GM23248 (cell line): Measurements from ENCODE around the gene TTC3. TPM values are rescaled to one million over a fixed set of nuclear protein-coding genes. Genes with fewer than 3 reads are reported as not detected.

Source experiments
- DNase-seq: peaks from one replicate; pipeline ENCODE4 v3.0.0-alpha.2; 2015
- H2AFZ ChIP-seq: fragments of 200-600 bp; sonication (generic); 2 replicates; pipeline ENCODE4 v1.6.1; 2016; ENCODE audit warnings: antibody characterized with exemption
- H3F3A ChIP-seq: fragments of 200-600 bp; sonication (generic); 2 replicates; pipeline ENCODE4 v1.6.1; 2016; ENCODE audit warnings: mild to moderate bottlenecking, antibody characterized with exemption, mixed run types; ENCODE audit not compliant: insufficient read depth
- H3K27ac ChIP-seq: fragments of 200-600 bp; sonication (generic); 2 replicates; pipeline ENCODE4 v1.5.1; 2016; ENCODE audit warnings: mild to moderate bottlenecking
- H3K27me3 ChIP-seq: fragments of 200-600 bp; sonication (generic); replicated peaks from 2 replicates; pipeline ENCODE4 v1.6.1; 2016; ENCODE audit warnings: mild to moderate bottlenecking; ENCODE audit not compliant: insufficient read depth
- H3K36me3 ChIP-seq: fragments of 200-600 bp; sonication (generic); 2 replicates; pipeline ENCODE4 v1.6.1; 2016; ENCODE audit warnings: low read depth, mild to moderate bottlenecking
- H3K4me1 ChIP-seq: fragments of 200-600 bp; sonication (generic); 2 replicates; pipeline ENCODE4 v1.6.1; 2016; ENCODE audit warnings: mild to moderate bottlenecking; ENCODE audit not compliant: insufficient read depth
- H3K4me2 ChIP-seq: fragments of 200-600 bp; sonication (generic); one replicate; pipeline ENCODE4 v1.6.1; 2016; ENCODE audit warnings: mild to moderate bottlenecking; ENCODE audit not compliant: unreplicated experiment
- H3K4me3 ChIP-seq: fragments of 200-600 bp; sonication (generic); 2 replicates; pipeline ENCODE4 v1.5.1; 2016; ENCODE audit warnings: mild to moderate bottlenecking
- H3K79me2 ChIP-seq: fragments of 200-600 bp; sonication (generic); 2 replicates; pipeline ENCODE4 v1.6.1; 2016; ENCODE audit warnings: mild to moderate bottlenecking; ENCODE audit not compliant: insufficient read depth
- H3K9ac ChIP-seq: fragments of 200-600 bp; sonication (generic); 2 replicates; pipeline ENCODE4 v1.6.1; 2016; ENCODE audit warnings: mild to moderate bottlenecking
- H3K9me2 ChIP-seq: fragments of 200-600 bp; sonication (generic); 2 replicates; pipeline ENCODE4 v1.6.1; 2016; ENCODE audit warnings: mixed run types, mild to moderate bottlenecking, moderate library complexity; ENCODE audit not compliant: insufficient read depth
- H3K9me3 ChIP-seq: fragments of 200-600 bp; sonication (generic); one replicate; pipeline ENCODE4 v1.6.1; 2017; ENCODE audit warnings: low read depth
- H4K20me1 ChIP-seq: fragments of 200-600 bp; sonication (generic); 2 replicates; pipeline ENCODE4 v1.6.0; 2016; ENCODE audit not compliant: insufficient read depth
- EZH2 ChIP-seq: fragments of 200-600 bp; sonication (generic); IDR thresholded peaks from 2 replicates; pipeline ENCODE4 v1.6.1; 2018; ENCODE audit warnings: antibody characterized with exemption, mild to moderate bottlenecking; ENCODE audit not compliant: insufficient read depth, poor library complexity, severe bottlenecking
- EZH2phosphoT487 ChIP-seq: fragments of 200-600 bp; sonication (generic); IDR thresholded peaks from 2 replicates; pipeline ENCODE4 v1.6.1; 2018; ENCODE audit warnings: antibody characterized with exemption, moderate library complexity, mild to moderate bottlenecking, low read depth; ENCODE audit not compliant: insufficient read depth
- WGBS, 2 experiments: methylation state at CpG; one replicate each; pipeline ENCODE4 v1.1.6; 2015 to 2017; ENCODE audit warnings: low lambda C conversion rate in 2 of 2, low coverage in 1 of 2; ENCODE audit errors: missing lambda C conversion rate in 2 of 2; 5-methylcytosine and 5-hydroxymethylcytosine counted together
- in situ Hi-C: fragments of 300-500 bp; cut with MboI; formaldehyde crosslinking; loops from 2 replicates; pipeline ENCODE4 v1.15.0; 2020
- polyA plus RNA-seq: library from polyadenylated mRNA; unstranded; fragments of >200 nt; fragmentation: Nextera tagmentation; extraction: Ambion mirVana; gene quantifications from 2 replicates; pipeline ENCODE4 v1.2.1, GENCODE V29; 2016
- total RNA-seq: library from RNA; depleted of rRNA; stranded (reverse); fragments of >200 nt; shearing (Covaris generic); gene quantifications from 2 replicates; pipeline ENCODE4 v1.2.3, GENCODE V29; 2014

TTC3 gene
- total and polyA plus RNA-seq, 2 experiments from 2014 or later, result 204 to 216 TPM

GRCh38 chr21:37145635-37146111 lies 72.6 kb downstream of the TTC3 start:
- H3K4me2 ChIP-seq, result no peak overlapping the region
- DNase-seq, result peak; percentile 38
- H2AFZ ChIP-seq, result no peak overlapping the region
- TF ChIP-seq EZH2 (no peak), EZH2phosphoT487 (no peak)
- H3K36me3 ChIP-seq, result peaks cover 53% of the 10 kb centered on the region
- in situ Hi-C loops, result no loop called here
- no peaks in the 10 kb centered on the region for H3K9me3 ChIP-seq
- H3K4me1 ChIP-seq, result peaks cover 18% of the 10 kb centered on the region
- 73 to 76% methylated on average over 4 of the region's 4 CpGs for WGBS, 2 experiments
- H3K27ac ChIP-seq, result no peak overlapping the region
- no peak overlapping the region for H3K4me3 ChIP-seq
- no peaks in the 10 kb centered on the region for H3K27me3 ChIP-seq
- H3K9me2 ChIP-seq, result no peaks in the 10 kb centered on the region
- H4K20me1 ChIP-seq, result no peaks in the 10 kb centered on the region
- H3K79me2 ChIP-seq, result 0 out of 2 replicates have a peak, but pooled peaks cover 1% of the 10 kb centered on the region
- H3K9ac ChIP-seq, result no peak overlapping the region
- peaks cover 50% of the 10 kb centered on the region for H3F3A ChIP-seq

- H2AFZ ChIP-seq, result no peak overlapping the region
- 82 to 86% methylated on average over 8 of the region's 8 CpGs for WGBS, 2 experiments
- no peak overlapping the region for H3K4me3 ChIP-seq
- H3K9me3 ChIP-seq, result no peaks in the 10 kb centered on the region
- peaks cover 50% of the 10 kb centered on the region for H3F3A ChIP-seq
- in situ Hi-C loops, result no loop called here
- H3K9ac ChIP-seq, result no peak overlapping the region
- DNase-seq, result no peak
- TF ChIP-seq EZH2 (no peak), EZH2phosphoT487 (no peak)
- no peaks in the 10 kb centered on the region for H3K27me3 ChIP-seq
- H3K36me3 ChIP-seq, result peaks cover 55% of the 10 kb centered on the region
- H3K4me1 ChIP-seq, result peaks cover 18% of the 10 kb centered on the region
- peaks cover 10% of the 10 kb centered on the region for H3K79me2 ChIP-seq
- no peaks in the 10 kb centered on the region for H4K20me1 ChIP-seq
- no peak overlapping the region for H3K27ac ChIP-seq
- H3K9me2 ChIP-seq, result no peaks in the 10 kb centered on the region
- no peak overlapping the region for H3K4me2 ChIP-seq
These were observed 73.5 kb downstream of the TTC3 start for GRCh38 chr21:37146320-37147235.

- in situ Hi-C loops, result no loop called here
- H3K27ac ChIP-seq, result peak overlapping the region; percentile 78
These were observed 76.4 kb downstream of the TTC3 start for GRCh38 chr21:37149411-37149810.

GRCh38 chr21:37153196-37153934 lies 80.3 kb downstream of the TTC3 start:
- peak overlapping the region; percentile 40 for H3K27ac ChIP-seq
- peaks cover 54% of the 10 kb centered on the region for H3K36me3 ChIP-seq
- H4K20me1 ChIP-seq, result no peaks in the 10 kb centered on the region
- H3K79me2 ChIP-seq, result peaks cover 14% of the 10 kb centered on the region
- H2AFZ ChIP-seq, result no peak overlapping the region
- H3K9me2 ChIP-seq, result no peaks in the 10 kb centered on the region
- no peak overlapping the region for H3K9ac ChIP-seq
- H3K27me3 ChIP-seq, result no peaks in the 10 kb centered on the region
- TF ChIP-seq EZH2phosphoT487 (no peak), EZH2 (no peak)
- H3K4me2 ChIP-seq, result peak overlapping the region; percentile 56
- DNase-seq, result peak; percentile 66
- in situ Hi-C loops, result no loop called here
- peaks cover 31% of the 10 kb centered on the region for H3F3A ChIP-seq
- no peaks in the 10 kb centered on the region for H3K9me3 ChIP-seq
- 50 to 51% methylated on average over 4 of the region's 4 CpGs for WGBS, 2 experiments
- H3K4me3 ChIP-seq, result no peak overlapping the region
- peaks cover 31% of the 10 kb centered on the region for H3K4me1 ChIP-seq

More at GRCh38 chr21:37149411-37149810, 76.4 kb downstream of the TTC3 start:
- Histone ChIP-seq H2AFZ (no peak overlapping the region), H3K4me2 (peak overlapping the region; percentile 16), H3K4me1 (peaks cover 31% of the 10 kb centered on the region), H4K20me1 (no peaks in the 10 kb centered on the region), H3K36me3 (peaks cover 62% of the 10 kb centered on the region), H3K27me3 (no peaks in the 10 kb centered on the region), H3K4me3 (no peak overlapping the region), H3K79me2 (peaks cover 14% of the 10 kb centered on the region), H3K9ac (peak overlapping the region; percentile 4; the same call in 1 of the 2 replicates), H3F3A (peaks cover 56% of the 10 kb centered on the region), H3K9me2 (no peaks in the 10 kb centered on the region), H3K9me3 (no peaks in the 10 kb centered on the region)
- TF ChIP-seq EZH2phosphoT487 (no peak), EZH2 (no peak)
- peak; percentile 90 for DNase-seq
